Measurements from ENCODE around the gene PIK3R4.

- TF ChIP-seq POLR2AphosphoS5 (IDR thresholded peaks at IDR 0.05) (no peak), CTCF (IDR thresholded peaks at IDR 0.05) (no peak), POLR2A (IDR thresholded peaks at IDR 0.05) (no peak), EP300 (IDR thresholded peaks at IDR 0.05; ENCODE audit: low read depth) (no peak)
These were observed 11.1 kb upstream of the PIK3R4 start for GRCh38 chr3:130757611-130758150.
